ENCODE results near the gene VSIG1.
A peak's percentile ranks its signal among the peaks of the same experiment; 100 is the strongest.

VSIG1 gene

GRCh38 chrX:108033890-108034289 is 11.0 kb upstream of the VSIG1 start:
- TF ChIP-seq POLR2A (IDR thresholded peaks at IDR 0.05; ENCODE audit: low read length) (no peak), GATA1 (IDR thresholded peaks at IDR 0.05; ENCODE audit: low read depth, low read length) (no peak)
- no peak for DNase-seq

- DNase-seq, result no peak
- TF ChIP-seq GATA1 (IDR thresholded peaks at IDR 0.05; ENCODE audit: low read depth, low read length), result no peak
- TF ChIP-seq POLR2A (IDR thresholded peaks at IDR 0.05; ENCODE audit: low read length), result no peak
Observed at GRCh38 chrX:108034725-108035124, 10.1 kb upstream of the VSIG1 start.

DNA sequence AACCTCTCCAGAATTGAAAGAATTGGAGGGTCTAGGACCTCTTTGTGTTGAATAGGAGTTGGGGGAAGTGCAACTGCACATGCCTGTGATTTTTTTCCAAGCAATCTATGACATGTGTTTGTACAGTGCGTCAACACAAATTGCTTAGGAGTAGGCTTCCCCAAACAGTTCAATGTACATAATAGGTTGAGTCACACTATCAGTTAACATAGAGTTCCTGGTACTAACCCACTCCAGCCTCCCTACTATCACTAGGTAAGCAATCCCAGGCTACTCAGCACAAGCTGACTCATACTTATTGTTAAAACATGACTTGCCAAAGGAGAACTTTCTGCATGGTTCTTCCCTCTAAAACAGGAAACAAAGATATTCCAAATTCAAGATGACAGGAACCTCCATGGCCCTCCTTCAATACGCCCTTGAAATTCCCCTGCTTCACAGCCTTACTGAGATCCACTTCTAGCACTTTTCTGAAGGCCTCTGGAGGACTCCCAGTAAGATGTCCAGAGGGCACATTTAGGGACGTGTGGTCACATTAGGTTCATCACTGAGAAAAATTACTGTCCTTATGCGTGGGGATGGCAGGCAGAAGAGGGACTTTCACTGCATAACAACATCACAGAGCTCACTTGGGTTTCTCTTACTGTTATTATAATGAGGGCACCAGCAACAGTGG is 8.4 kb upstream of the VSIG1 start:
- TF ChIP-seq GATA1 (IDR thresholded peaks at IDR 0.05; ENCODE audit: low read depth, low read length) (no peak), POLR2A (IDR thresholded peaks at IDR 0.05; ENCODE audit: low read length) (no peak)
- DNase-seq, result no peak

- no peak for DNase-seq
- no peak for TF ChIP-seq GATA1 (IDR thresholded peaks at IDR 0.05; ENCODE audit: low read depth, low read length)
- no peak for TF ChIP-seq POLR2A (IDR thresholded peaks at IDR 0.05; ENCODE audit: low read length)
Observed at GRCh38 chrX:108049649-108050048, 4.8 kb downstream of the VSIG1 start.

- DNase-seq, result no peak
Observed at GRCh38 chrX:108053218-108053617, 8.4 kb downstream of the VSIG1 start.

DNA sequence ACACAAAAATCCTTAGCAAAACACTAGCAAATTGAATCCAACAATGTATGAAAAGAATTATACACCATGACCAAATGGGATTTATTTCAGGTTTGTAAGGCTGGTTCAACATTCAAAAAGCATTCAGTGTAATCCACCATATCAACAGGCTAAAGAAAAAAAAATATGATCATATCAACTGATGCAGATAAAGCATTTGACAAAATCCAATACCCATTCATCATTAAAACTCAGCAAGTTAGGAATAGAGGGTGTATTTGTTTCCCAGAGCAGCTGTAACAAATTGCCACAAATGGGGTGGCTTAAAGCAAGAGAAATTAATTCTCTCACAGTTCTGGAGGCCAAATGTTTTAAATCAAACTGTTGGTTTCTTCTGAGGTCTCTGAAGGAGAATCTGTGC is 10.7 kb downstream of the VSIG1 start:
- no peak for DNase-seq
- TF ChIP-seq GATA1 (IDR thresholded peaks at IDR 0.05; ENCODE audit: low read depth, low read length), result no peak
- no peak for TF ChIP-seq POLR2A (IDR thresholded peaks at IDR 0.05; ENCODE audit: low read length)

More at GRCh38 chrX:108053218-108053617, 8.4 kb downstream of the VSIG1 start:
- TF ChIP-seq GATA1 (IDR thresholded peaks at IDR 0.05; ENCODE audit: low read depth, low read length), result no peak
- no peak for TF ChIP-seq POLR2A (IDR thresholded peaks at IDR 0.05; ENCODE audit: low read length)

GRCh38 chrX:108059801-108060200 is 14.9 kb downstream of the VSIG1 start:
- TF ChIP-seq GATA1 (IDR thresholded peaks at IDR 0.05; ENCODE audit: low read depth, low read length) (no peak), POLR2A (IDR thresholded peaks at IDR 0.05; ENCODE audit: low read length) (no peak)
- DNase-seq, result no peak

- no peak for DNase-seq
- no peak for TF ChIP-seq POLR2A (IDR thresholded peaks at IDR 0.05; ENCODE audit: low read length)
- TF ChIP-seq GATA1 (IDR thresholded peaks at IDR 0.05; ENCODE audit: low read depth, low read length), result no peak
Observed at GRCh38 chrX:108064001-108064400, 19.1 kb downstream of the VSIG1 start.

DNA sequence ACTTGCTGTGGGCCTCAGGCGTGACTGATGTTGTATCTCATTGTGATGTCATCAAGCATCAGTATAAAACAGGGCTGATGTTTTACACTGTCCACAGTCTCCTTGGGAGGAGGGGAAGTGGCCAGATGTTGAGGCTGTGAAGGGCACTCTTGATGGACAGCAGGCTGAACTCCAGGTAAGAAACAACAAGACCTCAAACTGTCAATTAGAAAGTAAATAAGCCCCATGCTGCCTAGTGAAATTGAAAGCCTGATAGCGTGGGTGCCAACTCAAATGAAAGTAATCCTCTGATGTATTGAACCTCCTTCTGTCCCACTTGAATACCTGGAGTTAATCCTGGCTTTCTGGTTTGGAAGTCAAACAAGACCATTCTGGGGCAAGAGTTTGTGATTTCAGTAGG is 19.7 kb downstream of the VSIG1 start:
- no peak for TF ChIP-seq POLR2A (IDR thresholded peaks at IDR 0.05; ENCODE audit: low read length)
- TF ChIP-seq GATA1 (IDR thresholded peaks at IDR 0.05; ENCODE audit: low read depth, low read length), result no peak
- no peak for DNase-seq

GRCh38 chrX:108068121-108068520 is 23.3 kb downstream of the VSIG1 start:
- no peak for DNase-seq
- TF ChIP-seq POLR2A (IDR thresholded peaks at IDR 0.05; ENCODE audit: low read length) (no peak), GATA1 (IDR thresholded peaks at IDR 0.05; ENCODE audit: low read depth, low read length) (no peak)

DNA sequence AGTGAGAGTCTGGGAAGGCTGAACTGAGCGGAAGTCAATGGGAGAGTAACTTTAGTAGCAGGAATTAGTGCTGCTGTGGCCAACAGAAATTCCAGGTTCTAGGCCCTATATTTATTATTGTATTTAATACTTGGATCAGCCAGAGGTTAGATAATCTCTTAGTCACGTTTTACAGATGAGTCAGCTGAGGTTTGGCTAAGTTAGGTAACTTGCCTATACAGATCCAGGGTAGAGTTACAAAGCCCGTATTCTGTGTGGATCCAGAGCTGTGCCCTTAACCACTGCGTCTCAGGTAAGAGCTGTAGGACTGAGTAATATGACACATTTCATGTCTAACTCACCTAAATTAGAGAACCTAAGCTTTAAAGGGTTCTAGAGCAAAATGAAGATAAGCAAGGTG is 26.0 kb downstream of the VSIG1 start:
- TF ChIP-seq POLR2A (IDR thresholded peaks at IDR 0.05; ENCODE audit: low read length) (no peak), GATA1 (IDR thresholded peaks at IDR 0.05; ENCODE audit: low read depth, low read length) (no peak)
- no peak for DNase-seq

GRCh38 chrX:108071578-108071977 is 26.7 kb downstream of the VSIG1 start:
- no peak for DNase-seq
- TF ChIP-seq POLR2A (IDR thresholded peaks at IDR 0.05; ENCODE audit: low read length) (no peak), GATA1 (IDR thresholded peaks at IDR 0.05; ENCODE audit: low read depth, low read length) (no peak)

DNA sequence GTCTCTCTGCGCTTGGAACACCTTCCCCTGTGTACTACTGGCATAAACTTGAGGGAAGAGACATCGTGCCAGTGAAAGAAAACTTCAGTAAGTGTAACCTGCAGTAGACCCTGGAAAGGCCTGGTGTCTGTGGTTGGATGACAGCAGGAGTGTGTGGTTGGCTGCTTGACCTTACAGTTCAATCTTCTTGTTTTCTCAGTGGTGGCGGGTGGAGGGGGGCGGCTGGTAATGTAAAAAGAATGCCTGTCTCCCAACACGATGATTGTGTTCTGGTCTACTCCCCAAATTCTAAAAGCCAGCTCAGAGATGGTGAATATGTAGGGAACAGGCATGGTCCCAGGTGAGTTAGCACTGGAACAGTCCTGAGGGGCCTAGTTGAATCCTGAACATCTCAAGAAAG is 27.9 kb downstream of the VSIG1 start:
- no peak for DNase-seq
- TF ChIP-seq POLR2A (IDR thresholded peaks at IDR 0.05; ENCODE audit: low read length) (no peak), GATA1 (IDR thresholded peaks at IDR 0.05; ENCODE audit: low read depth, low read length) (no peak)

DNA sequence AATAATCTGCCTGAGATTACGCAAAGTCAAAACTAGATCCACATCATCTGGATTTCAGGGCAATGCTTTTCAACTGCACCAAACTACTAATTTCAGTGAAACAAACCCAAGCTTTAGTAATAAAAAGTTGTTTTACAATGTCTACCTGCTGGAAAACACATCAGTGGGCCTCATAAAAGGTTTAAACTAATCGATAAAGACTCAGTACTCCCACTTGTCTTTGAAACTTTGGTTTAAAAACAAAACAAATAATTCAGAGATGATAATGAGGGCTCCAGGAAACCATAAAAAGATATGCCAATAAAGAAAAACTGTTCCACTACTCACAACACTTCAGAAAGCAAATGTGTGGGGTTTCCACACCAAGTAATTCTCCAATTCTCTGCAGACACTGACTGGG is 36.2 kb downstream of the VSIG1 start:
- TF ChIP-seq POLR2A (IDR thresholded peaks at IDR 0.05; ENCODE audit: low read length), result no peak
- no peak for TF ChIP-seq GATA1 (IDR thresholded peaks at IDR 0.05; ENCODE audit: low read depth, low read length)
- no peak for DNase-seq

- no peak for TF ChIP-seq GATA1 (IDR thresholded peaks at IDR 0.05; ENCODE audit: low read depth, low read length)
- no peak for TF ChIP-seq POLR2A (IDR thresholded peaks at IDR 0.05; ENCODE audit: low read length)
- DNase-seq, result peak; percentile 10 to 41
Observed at GRCh38 chrX:108087792-108088191, 42.9 kb downstream of the VSIG1 start.

All from erythroblast (primary cell).